HG03066 (cell line): ENCODE results near the gene ZCCHC3.

Source experiments
- ATAC-seq: cut with Tn5 transposase; IDR thresholded peaks from one replicate; pipeline ENCODE4 v1.9.1; 2021; ENCODE audit warnings: low read depth; ENCODE audit not compliant: unreplicated experiment

Gene ZCCHC3

DNA sequence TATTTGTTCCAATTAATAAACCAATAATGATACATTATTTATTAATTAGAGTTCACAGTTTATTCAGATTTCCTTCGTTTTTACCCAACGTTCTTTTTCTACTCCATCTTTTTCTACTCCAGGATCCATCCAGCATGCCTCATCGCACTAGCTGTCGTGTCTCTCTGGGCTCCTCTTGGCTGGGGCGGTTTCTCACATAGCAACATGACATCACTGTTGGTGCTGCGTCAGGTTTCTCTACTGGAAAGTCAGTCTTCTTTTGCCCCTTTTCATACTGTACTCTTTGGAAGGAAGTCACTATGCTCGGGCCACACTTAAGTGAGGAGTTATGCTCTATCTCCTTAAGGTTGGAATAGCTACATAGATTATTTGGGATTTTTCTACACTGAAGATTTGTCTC is 14.2 kb downstream of the ZCCHC3 start:
- ATAC-seq: no peak

DNA sequence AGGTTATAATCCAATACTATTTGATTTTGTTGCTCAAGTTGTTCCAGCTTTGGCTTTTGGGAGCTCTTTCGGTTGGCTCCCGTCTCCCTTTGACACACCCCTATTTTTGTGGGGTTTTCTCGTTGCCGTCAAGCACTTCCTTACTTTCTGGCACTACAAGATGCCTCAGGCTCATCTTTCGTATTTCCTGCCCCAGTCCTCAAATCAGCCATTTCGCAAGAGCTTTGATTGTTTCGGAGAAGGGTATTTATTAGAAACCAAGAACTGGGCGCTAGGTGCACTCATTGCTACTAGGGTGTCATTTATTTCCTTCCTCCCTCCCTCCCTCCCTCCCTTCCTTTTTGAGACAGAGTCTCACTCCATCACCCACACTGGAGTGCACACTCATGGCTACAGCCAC is 14.7 kb downstream of the ZCCHC3 start:
- ATAC-seq: no peak

GRCh38 chr20:312866-313265 is 15.5 kb downstream of the ZCCHC3 start:
- no peak for ATAC-seq

- ATAC-seq: no peak
Measured at GRCh38 chr20:313402-313801, 16.0 kb downstream of the ZCCHC3 start.

GRCh38 chr20:313948-314347 is 16.6 kb downstream of the ZCCHC3 start:
- ATAC-seq: no peak

GRCh38 chr20:316316-317068 is 19.1 kb downstream of the ZCCHC3 start:
- no peak for ATAC-seq

- peak; percentile 37 for ATAC-seq
Measured at GRCh38 chr20:324177-325044, 27.0 kb downstream of the ZCCHC3 start.

- peak; percentile 69 for ATAC-seq
Measured at GRCh38 chr20:325045-325888, 27.9 kb downstream of the ZCCHC3 start, which contains the start of gene SOX12. Gene SOX12, plus strand, starts transcription at chr20:325552. Its CDS starts 373 bp downstream, at chr20:325925.

- ATAC-seq: no peak
Measured at GRCh38 chr20:325889-326644, 28.7 kb downstream of the ZCCHC3 start.

GRCh38 chr20:326645-327185 is 29.3 kb downstream of the ZCCHC3 start:
- no peak for ATAC-seq

- no peak for ATAC-seq
Measured at GRCh38 chr20:327186-328026, 30.0 kb downstream of the ZCCHC3 start.

- no peak for ATAC-seq
Measured at GRCh38 chr20:328027-328974, 30.9 kb downstream of the ZCCHC3 start.

DNA sequence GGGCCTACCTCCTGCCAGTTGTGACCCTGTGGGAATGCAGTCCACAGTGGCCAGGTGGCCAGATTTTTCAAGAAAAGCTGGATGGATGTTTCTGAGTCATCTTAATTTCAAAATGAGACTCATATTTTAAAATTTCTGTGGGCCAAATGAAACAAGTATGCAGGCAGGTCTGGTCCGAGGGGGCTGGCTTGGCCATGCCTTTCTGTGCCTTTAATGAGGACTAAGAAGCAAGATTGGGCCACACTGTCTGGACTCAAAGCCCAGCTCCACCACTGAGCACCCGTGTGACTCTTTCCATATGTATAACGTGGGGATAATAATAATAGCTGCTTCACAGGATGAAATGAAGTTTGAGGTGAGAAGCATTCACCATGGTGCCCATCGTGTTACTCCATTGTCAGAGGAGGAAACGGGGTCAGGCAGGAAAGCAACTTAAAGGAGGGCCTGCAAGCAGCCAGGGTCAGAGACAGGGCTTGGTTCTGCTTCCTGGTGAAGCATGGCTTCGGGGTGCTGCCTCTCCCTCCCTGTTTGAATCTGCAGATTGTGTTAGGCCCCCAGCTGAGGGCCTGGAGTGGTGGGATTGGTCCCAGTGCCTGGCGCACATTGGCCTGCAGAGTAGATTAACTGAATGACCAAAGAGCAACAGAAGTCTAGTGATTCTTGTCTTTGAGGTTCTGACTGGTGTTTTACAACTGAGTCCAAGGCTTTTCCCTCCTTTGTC is 31.8 kb downstream of the ZCCHC3 start:
- no peak for ATAC-seq

DNA sequence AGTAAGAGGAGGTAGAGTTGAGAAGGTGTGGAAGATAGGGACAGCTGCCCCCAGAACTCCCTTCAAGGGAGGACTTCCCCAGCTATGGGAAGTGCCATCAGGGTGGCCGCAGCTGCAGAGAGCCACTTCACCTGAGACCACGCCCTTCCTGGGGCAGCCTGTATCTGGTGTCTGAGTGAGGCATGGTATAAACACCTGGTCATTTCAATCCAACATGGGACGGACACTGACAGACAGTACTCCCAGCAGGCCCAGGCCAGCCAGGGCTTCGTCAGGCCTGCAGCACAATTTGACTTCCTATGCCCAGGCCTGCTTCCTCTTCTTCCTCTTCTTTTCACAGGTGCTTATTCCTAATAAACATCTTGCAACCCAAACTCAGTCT is 32.5 kb downstream of the ZCCHC3 start:
- no peak for ATAC-seq

GRCh38 chr20:330233-331149 is 33.1 kb downstream of the ZCCHC3 start:
- no peak for ATAC-seq

DNA sequence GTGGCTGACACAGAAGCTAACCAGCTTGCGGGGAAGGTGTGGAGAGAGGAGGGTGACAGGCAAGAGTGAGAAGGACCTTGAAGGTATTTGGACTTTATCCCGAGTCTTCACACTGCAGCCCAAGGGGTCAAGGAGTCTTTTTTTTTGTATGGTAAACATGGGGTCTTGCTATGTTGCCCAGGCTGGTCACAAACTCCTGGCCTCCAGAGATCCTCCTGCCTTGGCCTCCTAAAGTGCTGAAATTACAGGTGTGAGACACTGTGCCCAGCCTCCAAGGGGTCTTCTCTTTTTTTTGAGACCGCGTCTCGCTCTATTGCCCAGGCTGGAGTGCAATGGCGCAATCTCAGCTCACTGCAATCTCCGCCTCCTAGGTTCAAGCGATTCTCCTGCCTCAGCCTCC is 37.2 kb downstream of the ZCCHC3 start:
- no peak for ATAC-seq
